Right atrium auricular region (tissue), 2 donors: ENCODE measurements around the gene NIT1. TPM values are rescaled to one million over a fixed set of nuclear protein-coding genes. Genes with fewer than 3 reads are reported as not detected.
"Not testable (repeated sequence)": the region's sequence is repeated elsewhere in the genome, so short reads cannot be mapped to it uniquely, and the experiment has no call there.

Experiments
- DNase-seq: peaks from one replicate; pipeline ENCODE4 v3.0.0-alpha.2; 2019; ENCODE audit warnings: low spot score
- H3K27ac ChIP-seq, 2 donors: fragments of 200-600 bp; sonication (generic); 1 replicate in 1 of 2; 2 replicates in 1 of 2; pipeline ENCODE4 v1.5.1; 2016 to 2019
- H3K27me3 ChIP-seq, 2 donors: fragments of 200-600 bp; sonication (generic); one replicate each; pipeline versions ENCODE4 v1.5.1 to v1.6.0; 2017 to 2019
- H3K36me3 ChIP-seq: fragments of 200-600 bp; sonication (generic); one replicate; pipeline ENCODE4 v1.5.1; 2016
- H3K4me1 ChIP-seq, 2 donors: fragments of 200-600 bp; sonication (generic); one replicate each; pipeline versions ENCODE4 v1.5.1 to v1.6.0; 2017 to 2019
- H3K4me3 ChIP-seq, 2 donors: fragments of 200-600 bp; sonication (generic); 1 replicate in 1 of 2; 2 replicates in 1 of 2; pipeline ENCODE4 v1.5.1; 2017 to 2019; ENCODE audit warnings: mild to moderate bottlenecking in 1 of 2, moderate library complexity in 1 of 2
- H3K9me3 ChIP-seq, 2 donors: fragments of 200-600 bp; sonication (generic); one replicate each; pipeline ENCODE4 v1.5.1; 2019
- total RNA-seq, 2 donors: library from RNA; depleted of rRNA; stranded (reverse); fragments of >200 nt; gene quantifications; one replicate each; pipeline ENCODE4 v1.1.0, GENCODE V29; 2016
- TF ChIP-seq, protein P1 (sequence below), 2 donors: fragments of 200-600 bp; sonication (generic); IDR thresholded peaks; one replicate each; pipeline ENCODE4 v1.5.1; 2019; ENCODE audit warnings: antibody characterized with exemption in 2 of 2

Gene NIT1
- total RNA-seq, 2 donors from 2014 or later = 19.1 to 26.0 TPM

DNA sequence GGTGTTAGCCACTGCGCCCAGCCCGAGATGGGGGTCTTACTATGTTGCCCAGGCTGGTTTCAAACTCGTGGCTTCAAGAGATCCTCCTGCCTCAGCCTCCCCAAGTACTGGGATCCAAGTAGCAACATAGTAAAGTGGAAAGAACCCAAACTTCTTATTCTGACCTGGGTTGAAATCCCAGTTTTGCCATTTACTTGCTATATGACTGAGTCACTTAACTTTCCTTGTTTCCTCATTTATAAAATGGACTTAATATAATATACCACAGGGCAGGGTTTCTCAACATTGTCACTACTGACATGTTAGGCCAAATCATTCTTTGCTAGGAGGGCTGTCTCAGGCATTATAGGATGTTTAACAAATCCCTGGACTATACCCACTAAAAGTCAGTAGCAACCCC, 6.8 kb upstream of the NIT1 start:
- no peak for DNase-seq
- Histone ChIP-seq H3K27me3 (no peaks in the 10 kb centered on the region), H3K27ac (no peak overlapping the region), H3K9me3 (no peaks in the 10 kb centered on the region), H3K4me1 (peaks cover 0 to 20% of the 10 kb centered on the region in 2 donors), H3K36me3 (no peaks in the 10 kb centered on the region), H3K4me3 (no peak overlapping the region)
- TF ChIP-seq, protein P1, sequence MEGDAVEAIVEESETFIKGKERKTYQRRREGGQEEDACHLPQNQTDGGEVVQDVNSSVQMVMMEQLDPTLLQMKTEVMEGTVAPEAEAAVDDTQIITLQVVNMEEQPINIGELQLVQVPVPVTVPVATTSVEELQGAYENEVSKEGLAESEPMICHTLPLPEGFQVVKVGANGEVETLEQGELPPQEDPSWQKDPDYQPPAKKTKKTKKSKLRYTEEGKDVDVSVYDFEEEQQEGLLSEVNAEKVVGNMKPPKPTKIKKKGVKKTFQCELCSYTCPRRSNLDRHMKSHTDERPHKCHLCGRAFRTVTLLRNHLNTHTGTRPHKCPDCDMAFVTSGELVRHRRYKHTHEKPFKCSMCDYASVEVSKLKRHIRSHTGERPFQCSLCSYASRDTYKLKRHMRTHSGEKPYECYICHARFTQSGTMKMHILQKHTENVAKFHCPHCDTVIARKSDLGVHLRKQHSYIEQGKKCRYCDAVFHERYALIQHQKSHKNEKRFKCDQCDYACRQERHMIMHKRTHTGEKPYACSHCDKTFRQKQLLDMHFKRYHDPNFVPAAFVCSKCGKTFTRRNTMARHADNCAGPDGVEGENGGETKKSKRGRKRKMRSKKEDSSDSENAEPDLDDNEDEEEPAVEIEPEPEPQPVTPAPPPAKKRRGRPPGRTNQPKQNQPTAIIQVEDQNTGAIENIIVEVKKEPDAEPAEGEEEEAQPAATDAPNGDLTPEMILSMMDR (IDR thresholded peaks at IDR 0.05) = no peak

DNA sequence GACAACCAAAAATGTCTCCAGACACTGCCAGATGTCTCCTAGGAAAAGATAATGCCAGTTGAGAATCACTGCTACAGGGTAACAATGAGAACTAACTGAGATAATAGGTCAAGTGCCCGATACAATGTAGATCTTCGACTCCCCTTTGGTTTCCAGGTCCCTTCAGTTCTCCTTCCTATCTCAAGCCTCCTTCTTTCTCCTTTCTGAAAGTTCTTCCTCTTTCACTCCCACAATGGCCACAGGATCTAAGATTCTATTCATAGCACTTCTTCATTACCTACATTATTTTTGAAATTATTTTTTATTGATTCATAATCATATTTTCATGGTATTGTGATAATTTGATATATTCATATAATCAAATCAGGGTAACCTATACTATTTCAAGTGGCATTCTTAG, 6.4 kb upstream of the NIT1 start:
- Histone ChIP-seq H3K4me1 (peaks cover 0 to 24% of the 10 kb centered on the region in 2 donors), H3K27ac (no peak overlapping the region), H3K27me3 (no peaks in the 10 kb centered on the region), H3K9me3 (no peaks in the 10 kb centered on the region), H3K36me3 (no peaks in the 10 kb centered on the region), H3K4me3 (no peak overlapping the region)
- no peak for DNase-seq
- TF ChIP-seq, protein P1 (IDR thresholded peaks at IDR 0.05) = no peak

GRCh38 chr1:161113915-161114314, 4.0 kb upstream of the NIT1 start:
- Histone ChIP-seq H3K27ac (no peak overlapping the region), H3K4me1 (peaks cover 0 to 37% of the 10 kb centered on the region in 2 donors)

DNA sequence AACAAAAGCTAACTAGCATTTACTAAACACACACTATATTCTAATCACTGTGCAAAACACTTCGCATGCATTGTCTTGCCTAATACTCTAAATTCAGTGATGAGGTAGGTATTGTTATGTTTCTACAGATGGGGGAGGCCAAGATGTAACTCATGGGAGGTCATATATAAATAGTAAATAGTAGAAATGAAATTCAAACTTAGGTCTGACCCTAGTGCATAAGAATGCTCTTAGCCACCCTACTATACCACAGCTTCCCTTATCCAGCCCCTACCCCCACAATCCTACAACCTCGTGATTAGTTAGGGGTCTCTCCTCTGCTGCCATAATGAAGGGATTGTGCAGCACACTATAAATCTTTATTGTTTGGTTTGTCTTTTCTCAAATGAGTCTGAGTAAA, 3.3 kb upstream of the NIT1 start:
- peaks cover 0 to 44% of the 10 kb centered on the region in 2 donors for H3K4me1 ChIP-seq
- TF ChIP-seq, protein P1 (IDR thresholded peaks at IDR 0.05) = no peak
- H3K27me3 ChIP-seq = no peaks in the 10 kb centered on the region
- H3K9me3 ChIP-seq = no peaks in the 10 kb centered on the region
- no peak for DNase-seq
- H3K4me3 ChIP-seq = no peak overlapping the region
- H3K27ac ChIP-seq = no peak overlapping the region
- no peaks in the 10 kb centered on the region for H3K36me3 ChIP-seq

More at GRCh38 chr1:161113915-161114314, 4.0 kb upstream of the NIT1 start:
- Histone ChIP-seq H3K36me3 (no peaks in the 10 kb centered on the region), H3K9me3 (no peaks in the 10 kb centered on the region), H3K27me3 (no peaks in the 10 kb centered on the region), H3K4me3 (no peak overlapping the region)
- TF ChIP-seq, protein P1 (IDR thresholded peaks at IDR 0.05) = no peak
- no peak for DNase-seq

GRCh38 chr1:161115132-161115711, 2.7 kb upstream of the NIT1 start:
- no peak overlapping the region for H3K4me3 ChIP-seq
- no peak for DNase-seq
- peaks cover 4% of the 10 kb centered on the region for H3K36me3 ChIP-seq
- TF ChIP-seq, protein P1 (IDR thresholded peaks at IDR 0.05) = no peak
- no peaks in the 10 kb centered on the region for H3K9me3 ChIP-seq
- no peaks in the 10 kb centered on the region for H3K27me3 ChIP-seq
- no peak overlapping the region for H3K27ac ChIP-seq
- H3K4me1 ChIP-seq = peaks cover 0 to 49% of the 10 kb centered on the region in 2 donors

DNA sequence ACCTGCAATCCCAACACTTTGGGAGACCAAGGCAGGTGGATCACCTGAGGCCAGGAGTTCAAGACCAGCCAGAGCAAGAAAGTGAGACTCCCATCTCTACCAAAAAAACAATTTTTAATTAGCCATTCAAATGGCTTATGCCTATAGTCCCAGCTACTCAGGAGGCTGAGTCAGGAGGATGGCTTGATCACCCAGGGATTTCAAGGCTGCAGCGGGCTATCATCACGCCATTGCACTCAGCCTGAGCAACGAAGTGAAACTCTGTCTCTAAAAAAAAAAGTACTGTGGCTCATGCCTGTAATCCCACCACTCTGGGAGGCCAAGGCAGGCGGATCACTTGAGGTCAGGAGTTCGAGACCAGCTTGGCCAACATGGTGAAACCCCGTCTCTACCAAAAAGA, 1.9 kb upstream of the NIT1 start:
- H3K9me3 ChIP-seq, DNase-seq, H3K4me3 ChIP-seq, H3K27me3 ChIP-seq, H3K27ac ChIP-seq: not testable (repeated sequence)
- Histone ChIP-seq H3K4me1 (peaks cover 0 to 49% of the 10 kb centered on the region in 2 donors), H3K36me3 (peaks cover 11% of the 10 kb centered on the region)
